K562 (cell line): ENCODE data around the gene CNPY4. TPM values are rescaled to one million over a fixed set of nuclear protein-coding genes. Genes with fewer than 3 reads are reported as not detected.
A peak's percentile ranks its signal among the peaks of the same experiment; 100 is the strongest.

Source experiments
- ARID3B ChIP-seq: fragments of 250-450 bp; sonication (Bioruptor Pico); IDR thresholded peaks from 2 replicates; pipeline ENCODE4 v1.4.0; 2020; ENCODE audit warnings: borderline replicate concordance
- CEBPG ChIP-seq, 3 experiments: fragments of 200-800 bp in 1 of 3; sonication (Bioruptor generic) in 1 of 3; sonication (generic) in 1 of 3; formaldehyde crosslinking in 1 of 3; IDR thresholded peaks in 2 of 3; conservative IDR thresholded peaks in 1 of 3; 2 replicates each; pipeline versions ENCODE4 v1.6.1 to v1.8.0; 2016 to 2022; ENCODE audit warnings: missing compliant biosample characterization in 2 of 3, missing genetic modification characterization in 2 of 3, mild to moderate bottlenecking in 1 of 3, missing genetic modification reagents in 1 of 3
- CHD2 ChIP-seq: IDR thresholded peaks from 2 replicates; pipeline ENCODE4 v1.6.1; 2011; ENCODE audit warnings: low read depth, low read length
- EZH2 ChIP-seq: IDR thresholded peaks from 2 replicates; pipeline ENCODE4 v1.6.1; 2012; ENCODE audit warnings: low read depth, mild to moderate bottlenecking, inconsistent platforms, low read length, borderline replicate concordance
- FUS ChIP-seq: fragments of 200-400 bp; formaldehyde crosslinking; optimal IDR thresholded peaks from 2 replicates; pipeline ENCODE3; 2017; ENCODE audit warnings: low read depth, low read length
- GTF2A2 ChIP-seq: IDR thresholded peaks from 2 replicates; pipeline ENCODE4 v1.6.1; 2016; ENCODE audit warnings: mild to moderate bottlenecking, missing genetic modification characterization, missing compliant biosample characterization
- HDAC3 ChIP-seq: fragments of 450-650 bp; IDR thresholded peaks from 2 replicates; pipeline ENCODE4 v1.6.1; 2018; ENCODE audit warnings: borderline replicate concordance, mild to moderate bottlenecking, moderate library complexity; ENCODE audit not compliant: partially characterized antibody
- HDAC6 ChIP-seq: IDR thresholded peaks from 2 replicates; pipeline ENCODE4 v1.6.1; 2012; ENCODE audit warnings: low read depth, mild to moderate bottlenecking, control low read depth, inconsistent platforms, low read length, moderate library complexity
- IRF2 ChIP-seq: sonication (generic); formaldehyde crosslinking; IDR thresholded peaks from 2 replicates; pipeline ENCODE4 v1.8.1; 2022; ENCODE audit warnings: mild to moderate bottlenecking, missing genetic modification reagents
- NCOA4 ChIP-seq: fragments of 450-650 bp; IDR thresholded peaks from 2 replicates; pipeline ENCODE4 v1.6.1; 2018; ENCODE audit warnings: mild to moderate bottlenecking; ENCODE audit not compliant: partially characterized antibody
- RBM15 ChIP-seq: fragments of 200-400 bp; formaldehyde crosslinking; IDR thresholded peaks from 2 replicates; pipeline ENCODE4 v1.6.1; 2018; ENCODE audit warnings: mild to moderate bottlenecking, low read length, moderate library complexity; ENCODE audit not compliant: insufficient read depth
- RNF219 ChIP-seq: fragments of 250-450 bp; sonication (Bioruptor Pico); IDR thresholded peaks from 2 replicates; pipeline ENCODE4 v1.5.0; 2022; ENCODE audit warnings: mild to moderate bottlenecking
- SAP30 ChIP-seq: fragments of 200-600 bp; sonication (generic); IDR thresholded peaks from 2 replicates; pipeline ENCODE4 v1.6.1; 2012; ENCODE audit warnings: borderline replicate concordance, low read depth, mild to moderate bottlenecking, moderate library complexity, low read length, control low read depth, inconsistent platforms; ENCODE audit not compliant: insufficient read depth, poor library complexity, severe bottlenecking
- SIN3A ChIP-seq, 2 experiments: fragments of 150-350 bp in 1 of 2; IDR thresholded peaks; 2 replicates each; pipeline ENCODE4 v1.6.1; 2011 to 2016; ENCODE audit warnings: borderline replicate concordance in 2 of 2, low read depth in 2 of 2, low read length in 2 of 2, mild to moderate bottlenecking in 2 of 2, moderate library complexity in 2 of 2; ENCODE audit not compliant: control insufficient read depth in 1 of 2
- SMAD2 ChIP-seq: fragments of 150-350 bp; IDR thresholded peaks from 2 replicates; pipeline ENCODE4 v1.6.1; 2014; ENCODE audit warnings: low read depth, mild to moderate bottlenecking, low read length
- SREBF1 ChIP-seq: fragments of 150-350 bp; IDR thresholded peaks from 2 replicates; pipeline ENCODE4 v1.6.1; 2014; ENCODE audit warnings: antibody characterized with exemption, low read depth, low read length, borderline replicate concordance
- SRSF1 ChIP-seq: fragments of 200-400 bp; formaldehyde crosslinking; IDR thresholded peaks from 2 replicates; pipeline ENCODE4 v1.6.1; 2017; ENCODE audit warnings: mild to moderate bottlenecking, low read depth, low read length, moderate library complexity
- STAT6 ChIP-seq: sonication (generic); formaldehyde crosslinking; IDR thresholded peaks from 2 replicates; pipeline ENCODE4 v1.8.1; 2023; ENCODE audit warnings: mild to moderate bottlenecking, missing genetic modification reagents
- WHSC1 ChIP-seq: IDR thresholded peaks from one replicate; pipeline ENCODE4 v1.6.1; 2012; ENCODE audit warnings: low read length, control low read depth, inconsistent platforms
- XRCC4 ChIP-seq: IDR thresholded peaks from one replicate; pipeline ENCODE4 v1.6.1; 2011; ENCODE audit not compliant: insufficient read depth, insufficient read length; ENCODE audit errors: extremely low read depth
- ZFX ChIP-seq: sonication (generic); formaldehyde crosslinking; IDR thresholded peaks from 2 replicates; pipeline ENCODE4 v1.8.0; 2022; ENCODE audit warnings: mild to moderate bottlenecking, missing genetic modification reagents, moderate library complexity
- ZNF551 ChIP-seq: fragments of 250-450 bp; sonication (Bioruptor Pico); IDR thresholded peaks from 2 replicates; pipeline ENCODE4 v1.5.0; 2021; ENCODE audit warnings: mild to moderate bottlenecking, moderate library complexity
- ZNF717 ChIP-seq: fragments of 250-450 bp; sonication (Bioruptor Pico); IDR thresholded peaks from 2 replicates; pipeline ENCODE4 v1.5.0; 2021
- polyA plus RNA-seq, 8 experiments: library from polyadenylated mRNA; depleted of rRNA in 4 of 8; stranded (reverse) in 5 of 8; unstranded in 3 of 8; fragments of >200 nt; fragmentation: Nextera tagmentation in 2 of 8; fragmentation: Illumina TruSeq in 1 of 8; extraction: Ambion mirVana in 2 of 8; extraction: Trizol in 1 of 8; gene quantifications; 2 replicates each; pipeline versions ENCODE4 v1.2.1 to v1.2.3, GENCODE V29; 2011 to 2014; ENCODE audit warnings: inconsistent platforms in 1 of 8, missing spikeins in 1 of 8
- total RNA-seq, 7 experiments: library from RNA; depleted of rRNA in 6 of 7; stranded (reverse); fragments of >200 nt in 6 of 7; fragmentation: Illumina TruSeq in 2 of 7; extraction: Trizol in 2 of 7; gene quantifications; 2 replicates each; pipeline versions ENCODE4 v1.2.1 to v1.2.3, GENCODE V29; 2011 to 2021; ENCODE audit warnings: low replicate concordance in 1 of 7

CNPY4 gene
- total and polyA plus RNA-seq, 9 of the 15 experiments (the other 6 are each of a cell fraction or from before 2014, with no cell fraction given), result 1.9 to 11.2 (median 7.0) TPM

- TF ChIP-seq STAT6 (CRISPR knock-in tag), result no peak
- no peak for TF ChIP-seq FUS
- TF ChIP-seq XRCC4, result no peak
- no peak for TF ChIP-seq WHSC1
- no peak for TF ChIP-seq GTF2A2
- TF ChIP-seq RNF219, result no peak
- TF ChIP-seq SAP30, result no peak
- no peak for TF ChIP-seq ZFX
- no peak for TF ChIP-seq NCOA4
- TF ChIP-seq HDAC3, result no peak
- TF ChIP-seq EZH2, result no peak
- TF ChIP-seq CHD2, result peak; percentile 18; the same call in 1 of the 2 replicates
- TF ChIP-seq SREBF1, result no peak
- no peak for TF ChIP-seq ARID3B (CRISPR knock-in tag)
- TF ChIP-seq ZNF551 (CRISPR knock-in tag), result no peak
- TF ChIP-seq SRSF1, result no peak
- TF ChIP-seq SIN3A (IDR thresholded peaks at IDR 0.05; ENCODE audit: borderline replicate concordance in 2 of 2, control insufficient read depth in 1 of 2, low read depth in 2 of 2, low read length in 2 of 2), result no peak
- TF ChIP-seq IRF2, result no peak
- TF ChIP-seq SMAD2, result no peak
- TF ChIP-seq CEBPG (CRISPR knock-in tag; IDR thresholded peaks at IDR 0.05), result no peak
- TF ChIP-seq CEBPG (tag; conservative IDR thresholded peaks at IDR 0.05 in 1 of 2, IDR thresholded peaks at IDR 0.05 in 1 of 2), result no peak
- TF ChIP-seq ZNF717, result no peak
- TF ChIP-seq RBM15, result no peak
- no peak for TF ChIP-seq HDAC6
Observed at GRCh38 chr7:100167912-100168323, 48.5 kb downstream of the CNPY4 start (continued).
